Islet precursor cell (in vitro differentiated cells): ENCODE data around the gene GALNT6.
A peak's percentile ranks its signal among the peaks of the same experiment; 100 is the strongest.

Experiments
- DNase-seq: peaks from one replicate; pipeline ENCODE4 v3.0.0-alpha.2; 2018

The GALNT6 gene

GRCh38 chr12:51381226-51382079 is 9.8 kb downstream of the GALNT6 start:
- DNase-seq = no peak

GRCh38 chr12:51379571-51379970 is 11.6 kb downstream of the GALNT6 start:
- DNase-seq = no peak

DNA sequence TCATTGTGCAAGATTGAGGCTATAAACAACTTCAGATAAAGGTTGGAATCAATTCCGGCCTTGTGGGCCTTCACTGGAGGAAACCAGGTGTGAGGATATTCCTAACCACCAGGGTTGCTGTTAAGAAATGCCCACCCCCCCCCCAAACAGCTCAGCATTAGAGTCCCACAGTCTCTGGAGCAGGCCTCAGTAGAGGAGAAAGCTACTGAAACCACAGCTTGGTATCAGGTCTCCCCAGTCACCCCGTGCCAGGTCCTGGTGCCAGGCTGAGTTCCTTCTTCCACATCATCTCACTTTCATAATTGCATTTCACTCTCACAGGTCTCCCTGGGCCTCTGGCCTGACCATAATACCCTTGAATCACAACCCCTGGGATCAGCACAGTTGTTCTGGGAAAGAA is 12.5 kb downstream of the GALNT6 start:
- DNase-seq = no peak

- DNase-seq = no peak
These were observed 13.9 kb downstream of the GALNT6 start for GRCh38 chr12:51377099-51377984.

DNA sequence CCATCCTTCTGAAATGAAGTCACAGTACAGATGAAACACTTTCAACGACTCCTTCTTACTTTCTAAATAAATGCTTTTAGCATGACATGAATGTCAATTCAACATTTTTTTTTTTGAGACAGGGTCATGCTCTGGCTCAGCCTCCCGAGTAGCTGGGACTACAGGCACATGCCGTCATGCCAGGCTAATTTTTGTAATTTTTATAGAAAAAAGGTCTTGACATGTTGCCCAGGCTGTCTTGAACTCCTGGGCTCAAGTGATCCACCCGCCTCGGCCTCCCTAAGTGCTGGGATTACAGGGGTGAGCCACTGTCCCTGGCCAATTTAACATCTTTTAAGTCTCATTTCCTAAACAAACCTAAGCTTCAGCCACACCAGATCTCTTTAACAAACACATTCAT is 16.4 kb downstream of the GALNT6 start:
- no peak for DNase-seq

DNA sequence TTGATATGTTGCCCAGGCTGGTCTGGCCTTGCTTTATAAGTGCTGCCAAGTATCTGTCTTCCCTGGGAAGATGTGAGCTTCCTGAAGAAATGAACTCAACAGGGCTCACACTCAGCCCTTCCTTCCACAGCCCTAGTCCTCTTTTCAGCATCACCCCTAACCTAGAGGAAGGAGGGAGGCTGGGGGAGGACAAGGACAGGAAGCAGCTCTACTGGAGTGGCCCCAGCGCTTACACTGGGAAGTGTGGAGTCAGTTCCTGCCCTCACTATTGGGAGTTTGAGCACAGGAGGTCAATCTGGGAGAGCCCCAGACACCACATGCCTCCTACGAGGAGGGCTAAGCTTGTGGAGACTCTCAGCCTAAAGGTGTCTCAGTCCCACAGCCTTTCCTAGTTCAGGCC is 16.8 kb downstream of the GALNT6 start:
- no peak for DNase-seq

DNA sequence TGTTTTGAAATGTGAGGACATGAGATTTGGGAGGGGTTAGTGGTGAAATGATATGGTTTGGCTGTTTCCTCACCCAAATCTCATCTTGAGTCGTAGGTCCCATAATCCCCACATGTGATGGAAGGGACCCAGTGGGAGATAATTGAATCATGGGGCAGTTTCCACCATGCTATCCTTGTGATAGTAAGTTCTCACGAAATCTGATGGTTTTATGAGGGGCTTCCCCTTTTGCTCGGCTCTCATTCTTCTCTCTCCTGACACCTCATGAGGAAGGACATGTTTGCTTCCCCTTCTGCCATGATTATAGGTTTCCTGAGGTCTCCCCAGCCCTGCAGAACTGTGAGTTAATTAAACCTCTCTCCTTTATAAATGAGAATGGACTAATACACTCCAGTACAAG is 18.0 kb downstream of the GALNT6 start:
- DNase-seq = no peak

GRCh38 chr12:51372021-51372420 is 19.2 kb downstream of the GALNT6 start:
- no peak for DNase-seq

- DNase-seq = peak; percentile 100
These were observed 19.8 kb downstream of the GALNT6 start for GRCh38 chr12:51371295-51371953.

- no peak for DNase-seq
These were observed 20.5 kb downstream of the GALNT6 start for GRCh38 chr12:51370667-51371066.

DNA sequence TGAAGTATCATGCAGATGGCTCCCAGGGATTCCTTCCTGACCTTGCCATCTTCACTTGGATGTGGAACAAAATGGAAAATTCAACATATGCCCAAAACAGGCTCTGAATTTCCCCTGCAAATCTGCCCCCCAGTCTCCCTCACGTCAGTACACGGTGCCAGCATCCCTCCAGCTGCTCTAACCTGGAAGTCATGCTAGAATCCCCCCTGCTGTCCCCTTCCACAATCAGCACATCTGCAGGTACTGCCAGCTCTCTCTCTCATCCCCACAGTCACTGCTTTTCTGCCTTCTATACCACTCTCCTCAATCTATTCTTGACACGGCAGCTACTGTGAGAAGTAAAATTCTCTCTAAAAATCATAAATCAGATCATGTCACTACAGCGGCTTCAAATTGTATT is 21.6 kb downstream of the GALNT6 start:
- DNase-seq = no peak

DNA sequence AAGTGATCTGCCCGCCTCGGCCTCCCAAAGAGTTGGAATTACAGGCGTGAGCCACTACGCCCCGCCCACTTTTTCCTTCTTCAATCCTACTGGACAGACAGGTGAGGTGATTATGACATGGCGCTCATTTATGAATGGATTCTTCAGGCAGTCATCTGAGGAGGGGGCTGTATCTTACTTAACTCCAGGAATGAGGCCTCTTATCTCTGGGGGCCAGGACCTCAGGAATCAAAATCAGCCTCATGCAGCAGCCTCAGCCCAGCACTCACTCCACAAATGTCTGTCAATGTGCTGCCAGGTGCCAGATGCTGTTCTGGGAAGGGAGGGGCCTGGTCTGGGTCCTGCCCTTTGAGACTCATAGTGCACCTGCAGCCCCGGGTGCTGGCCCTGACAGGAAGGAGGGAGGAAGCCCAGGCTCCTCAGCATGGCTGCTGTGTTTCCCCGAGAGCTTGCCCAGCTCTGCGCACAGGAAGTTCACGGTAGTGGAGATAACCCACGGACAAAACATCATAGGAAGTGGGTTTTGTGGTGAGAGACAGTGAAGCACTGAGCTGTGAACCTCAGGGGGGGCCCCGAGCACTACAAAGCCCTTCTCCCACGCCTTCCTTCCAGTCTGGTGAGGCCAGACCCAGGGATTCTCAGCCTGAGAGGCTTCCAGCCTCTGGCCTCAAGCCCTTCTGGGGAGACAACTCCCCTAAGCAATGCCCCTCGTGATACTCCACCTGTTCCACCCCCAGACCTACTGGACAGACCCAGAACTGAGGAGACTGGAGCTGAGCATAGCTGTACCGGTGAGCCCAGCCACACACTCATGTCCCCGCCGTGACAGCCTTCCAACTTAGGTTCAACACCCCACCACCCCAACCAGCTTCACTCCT is 22.3 kb downstream of the GALNT6 start:
- DNase-seq = peak; percentile 64

GRCh38 chr12:51365276-51365675 is 25.9 kb downstream of the GALNT6 start:
- no peak for DNase-seq

DNA sequence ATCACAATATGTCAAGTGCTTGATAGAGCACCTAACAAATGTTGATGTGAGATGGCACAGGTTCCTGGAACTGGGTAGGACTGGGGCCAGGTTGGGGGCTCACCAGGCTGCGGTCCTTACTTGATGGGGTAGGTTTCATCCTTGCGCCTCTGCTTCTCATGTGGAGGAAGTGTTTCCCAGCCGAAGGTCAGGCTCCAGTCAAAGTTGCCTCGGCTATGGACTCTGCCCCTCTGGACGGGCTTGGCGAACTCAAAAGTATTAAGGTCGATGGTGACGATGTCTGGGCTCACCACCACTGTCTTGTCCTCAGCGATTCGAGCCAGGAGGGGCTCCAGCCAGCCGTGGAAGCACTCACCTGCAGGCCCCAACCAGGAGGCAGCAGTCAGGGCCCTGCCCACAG is 27.2 kb downstream of the GALNT6 start:
- no peak for DNase-seq

GRCh38 chr12:51362747-51363342 is 28.4 kb downstream of the GALNT6 start:
- DNase-seq = no peak

DNA sequence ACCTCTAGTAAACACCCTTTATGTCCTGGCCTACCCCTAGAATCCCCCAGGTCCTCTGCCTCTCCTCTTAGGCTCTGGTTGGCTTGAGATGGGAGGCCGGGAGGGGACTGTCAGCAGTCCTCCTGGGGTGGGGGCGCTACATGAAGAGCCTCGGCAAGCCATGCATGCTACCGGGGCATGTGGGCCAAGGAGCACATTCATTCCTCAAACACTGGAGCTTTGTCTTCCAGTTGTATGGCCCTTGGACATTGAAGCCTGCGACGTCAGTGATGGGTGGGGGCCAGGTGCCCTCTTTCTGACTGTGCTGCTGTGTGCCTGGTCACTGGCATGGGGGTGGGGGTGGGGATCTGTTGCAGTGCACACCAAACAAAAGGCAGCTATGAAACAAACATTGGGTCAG is 28.9 kb downstream of the GALNT6 start:
- DNase-seq = no peak

- DNase-seq = no peak
These were observed 29.8 kb downstream of the GALNT6 start for GRCh38 chr12:51361161-51362016.

DNA sequence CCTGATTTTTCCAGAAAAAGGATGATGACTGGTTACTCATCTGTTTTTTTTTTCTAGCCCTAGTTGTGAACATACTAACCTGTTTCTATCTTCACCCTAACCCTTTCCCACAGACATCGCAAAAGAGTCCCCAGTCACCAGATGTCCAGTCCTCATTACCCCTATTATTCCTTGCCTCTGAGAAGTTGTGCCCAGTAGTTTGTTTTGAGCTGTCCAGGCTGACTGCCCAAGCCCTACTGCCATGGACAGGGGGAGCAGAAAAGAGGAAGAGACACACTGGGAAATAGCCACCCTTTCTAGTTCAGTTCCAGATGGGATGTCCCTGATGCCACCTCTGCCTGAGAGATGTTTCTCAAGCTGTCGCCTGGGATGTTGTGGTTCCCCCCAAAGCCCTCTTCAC is 30.9 kb downstream of the GALNT6 start:
- no peak for DNase-seq

GRCh38 chr12:51359851-51360250 is 31.4 kb downstream of the GALNT6 start:
- DNase-seq = no peak

DNA sequence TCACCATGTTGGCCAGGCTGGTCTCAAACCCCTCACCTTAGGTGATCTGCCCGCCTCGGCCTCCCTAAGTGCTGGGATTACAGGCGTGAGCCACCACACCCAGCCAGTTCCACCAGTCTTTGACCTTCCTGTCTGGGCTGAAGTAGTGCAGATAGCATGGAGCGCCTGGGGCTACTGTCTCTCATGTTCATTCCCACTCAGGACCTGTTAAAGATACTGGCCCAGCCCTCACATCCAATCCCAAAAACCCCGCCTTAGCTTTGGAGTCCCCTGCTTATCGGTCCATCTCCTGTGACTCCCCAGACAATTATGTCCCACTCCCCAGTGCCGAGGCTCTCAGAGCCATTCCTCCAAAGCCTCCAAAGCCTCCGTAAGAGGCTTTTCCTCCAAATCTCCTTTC is 32.7 kb downstream of the GALNT6 start:
- DNase-seq = peak; percentile 66
